H1 (cell line): ENCODE data around the gene NUDCD2. TPM values are rescaled to one million over a fixed set of nuclear protein-coding genes. Genes with fewer than 3 reads are reported as not detected.
A peak's percentile ranks its signal among the peaks of the same experiment; 100 is the strongest.

Experiments used
- ASH2L ChIP-seq: fragments of 200-600, 300-600 bp; sonication (generic); IDR thresholded peaks from one replicate; pipeline ENCODE4 v1.7.1; 2017; ENCODE audit warnings: low read length
- BCL11A ChIP-seq, 2 experiments: IDR thresholded peaks; one replicate each; pipeline ENCODE4 v1.6.1; 2011; ENCODE audit warnings: low read depth in 2 of 2, low read length in 2 of 2, mild to moderate bottlenecking in 2 of 2
- CEBPB ChIP-seq: IDR thresholded peaks from 2 replicates; pipeline ENCODE4 v1.6.1; 2012; ENCODE audit warnings: low read depth, low read length
- CHD2 ChIP-seq: IDR thresholded peaks from 2 replicates; pipeline ENCODE4 v1.6.1; 2012; ENCODE audit warnings: low read length, improper control_type of control experiment
- EGR1 ChIP-seq: IDR thresholded peaks from 2 replicates; pipeline ENCODE4 v1.6.1; 2011; ENCODE audit warnings: low read depth, low read length, borderline replicate concordance
- EZH2 ChIP-seq: fragments of 200-600 bp; sonication (generic); IDR thresholded peaks from 2 replicates; pipeline ENCODE4 v1.7.1; 2012; ENCODE audit warnings: low read depth, mild to moderate bottlenecking, moderate library complexity, low read length, inconsistent platforms; ENCODE audit not compliant: severe bottlenecking
- POLR2A ChIP-seq, 2 experiments: IDR thresholded peaks; 1 replicate in 1 of 2; 2 replicates in 1 of 2; pipeline ENCODE4 v1.6.1; 2011; ENCODE audit warnings: low read depth in 2 of 2, low read length in 2 of 2, mild to moderate bottlenecking in 2 of 2; ENCODE audit errors: control extremely low read depth in 1 of 2
- POLR2AphosphoS5 ChIP-seq: IDR thresholded peaks from 2 replicates; pipeline ENCODE4 v1.6.1; 2011; ENCODE audit warnings: low read depth, low read length
- RAD21 ChIP-seq, 2 experiments: IDR thresholded peaks in 1 of 2; conservative IDR thresholded peaks in 1 of 2; 2 replicates each; pipeline ENCODE4 v1.6.1; 2011; ENCODE audit warnings: low read depth in 2 of 2, low read length in 2 of 2, improper control_type of control experiment in 1 of 2, inconsistent platforms in 1 of 2, mild to moderate bottlenecking in 1 of 2, moderate library complexity in 1 of 2
- RBBP5 ChIP-seq: IDR thresholded peaks from 2 replicates; pipeline ENCODE4 v1.7.1; 2012; ENCODE audit warnings: low read depth, mild to moderate bottlenecking, inconsistent platforms, low read length, moderate library complexity, borderline replicate concordance
- SIN3A ChIP-seq, 2 experiments: IDR thresholded peaks in 1 of 2; conservative IDR thresholded peaks in 1 of 2; 2 replicates each; pipeline ENCODE4 v1.6.1; 2011 to 2012; ENCODE audit warnings: low read length in 2 of 2, improper control_type of control experiment in 1 of 2, low read depth in 1 of 2, mild to moderate bottlenecking in 1 of 2
- SP1 ChIP-seq: IDR thresholded peaks from 2 replicates; pipeline ENCODE4 v1.6.1; 2011; ENCODE audit warnings: low read depth, low read length
- YY1 ChIP-seq: IDR thresholded peaks from 2 replicates; pipeline ENCODE4 v1.6.1; 2011; ENCODE audit warnings: low read depth, mild to moderate bottlenecking, low read length
- polyA plus RNA-seq, 7 experiments: library from polyadenylated mRNA; depleted of rRNA in 3 of 7; stranded (reverse) in 5 of 7; unstranded in 2 of 7; fragments of >200 nt in 5 of 7; fragments of 200-250 nt in 2 of 7; gene quantifications; 1 replicate in 5 of 7; 2 replicates in 1 of 7; 4 replicates in 1 of 7; pipeline versions ENCODE4 v1.2.1 to v1.2.3, GENCODE V29; 2011 to 2013; ENCODE audit warnings: missing spikeins in 2 of 7, mixed read lengths in 2 of 7
- total RNA-seq: library from RNA; stranded (reverse); fragmentation: NEBNext Ultra II Directional; extraction: Animal tissue kit (Norgen Biotek cat#: 25700); gene quantifications from 2 replicates; pipeline ENCODE4 v1.2.1, GENCODE V29; 2021
- TF ChIP-seq, protein P1 (sequence below): IDR thresholded peaks from 2 replicates; pipeline ENCODE4 v1.6.1; 2011; ENCODE audit warnings: low read depth, mild to moderate bottlenecking, low read length; ENCODE audit not compliant: insufficient read depth
- TF ChIP-seq, protein P2 (sequence below): IDR thresholded peaks from 2 replicates; pipeline ENCODE4 v1.6.1; 2012; ENCODE audit warnings: low read length, inconsistent platforms

Gene NUDCD2
- total and polyA plus RNA-seq, 2 of the 8 experiments (the other 6 are each of a cell fraction or from before 2014, with no cell fraction given): 12.2 to 59.5 TPM

DNA sequence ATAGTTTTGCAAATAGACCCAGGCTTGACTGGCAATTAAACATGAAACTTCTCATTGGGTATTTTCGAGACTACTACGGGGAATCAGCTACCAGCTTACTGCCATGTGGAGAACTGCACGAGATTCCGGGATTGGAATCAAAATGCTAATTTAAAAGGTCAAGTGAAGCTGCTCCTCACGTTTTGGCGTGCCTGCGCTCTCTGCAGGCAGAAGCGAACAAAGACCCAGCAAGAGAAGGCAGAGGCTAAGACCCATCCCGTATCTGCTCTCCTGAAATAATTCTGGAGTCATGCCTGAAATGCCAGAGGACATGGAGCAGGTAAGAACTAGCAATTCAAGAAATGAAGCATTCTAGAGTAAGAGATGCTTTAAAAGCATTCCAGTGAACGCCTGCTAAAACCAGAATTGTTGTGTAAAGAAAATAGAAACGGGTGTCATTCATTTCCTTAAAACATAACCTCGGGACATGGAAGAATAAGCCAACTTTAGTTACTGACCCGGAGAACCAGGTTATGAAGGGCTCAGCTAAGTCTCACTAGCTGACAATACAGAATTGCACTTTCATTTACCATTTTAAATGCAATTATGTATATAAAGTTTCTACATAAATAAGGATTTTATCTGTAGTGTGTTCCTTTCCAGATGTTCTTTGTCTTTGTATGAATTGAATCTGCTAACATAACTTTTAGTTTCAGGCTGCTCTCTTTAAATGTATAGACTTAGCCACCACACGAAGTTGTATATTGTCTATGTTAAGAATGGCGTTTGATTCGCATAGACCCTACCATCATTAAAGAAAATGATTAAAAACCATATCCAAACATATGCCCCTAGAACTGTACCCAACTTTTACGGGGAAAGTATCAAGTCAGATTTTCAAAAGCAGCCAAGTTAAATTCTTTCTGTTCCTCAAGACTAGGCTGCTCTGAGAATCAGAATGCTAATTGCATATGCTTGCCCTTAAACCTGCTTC lies 43.5 kb upstream of the NUDCD2 start (continued):
- TF ChIP-seq EGR1 (0 out of 2 replicates have a peak, but pooled peaks have one; percentile 18), SP1 (peak; percentile 78), EZH2 (no peak), RAD21 (IDR thresholded peaks at IDR 0.05 in 1 of 2, conservative IDR thresholded peaks at IDR 0.05 in 1 of 2; ENCODE audit: low read depth in 2 of 2, low read length in 2 of 2) (peak; percentile 46 to 49), RBBP5 (0 out of 2 replicates have a peak, but pooled peaks have one; percentile 29), CHD2 (peak; percentile 64; the same call in 1 of the 2 replicates), SIN3A (conservative IDR thresholded peaks at IDR 0.05 in 1 of 2, IDR thresholded peaks at IDR 0.05 in 1 of 2; ENCODE audit: low read depth in 1 of 2, low read length in 2 of 2) (peak; percentile 75 to 77; a peak in 2 of 4 replicates), POLR2A (IDR thresholded peaks at IDR 0.05; ENCODE audit: control extremely low read depth in 1 of 2, low read depth in 2 of 2, low read length in 2 of 2) (peak; percentile 95 to 99), CEBPB (no peak), YY1 (0 out of 2 replicates have a peak, but pooled peaks have one; percentile 40), POLR2AphosphoS5 (peak; percentile 99), ASH2L (peak; percentile 91), BCL11A (IDR thresholded peaks at IDR 0.05; ENCODE audit: low read depth in 2 of 2, low read length in 2 of 2) (peak in 1 of 2 experiments; percentile 6)
- TF ChIP-seq, protein P1, sequence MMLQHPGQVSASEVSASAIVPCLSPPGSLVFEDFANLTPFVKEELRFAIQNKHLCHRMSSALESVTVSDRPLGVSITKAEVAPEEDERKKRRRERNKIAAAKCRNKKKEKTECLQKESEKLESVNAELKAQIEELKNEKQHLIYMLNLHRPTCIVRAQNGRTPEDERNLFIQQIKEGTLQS: no peak
- TF ChIP-seq, protein P2, sequence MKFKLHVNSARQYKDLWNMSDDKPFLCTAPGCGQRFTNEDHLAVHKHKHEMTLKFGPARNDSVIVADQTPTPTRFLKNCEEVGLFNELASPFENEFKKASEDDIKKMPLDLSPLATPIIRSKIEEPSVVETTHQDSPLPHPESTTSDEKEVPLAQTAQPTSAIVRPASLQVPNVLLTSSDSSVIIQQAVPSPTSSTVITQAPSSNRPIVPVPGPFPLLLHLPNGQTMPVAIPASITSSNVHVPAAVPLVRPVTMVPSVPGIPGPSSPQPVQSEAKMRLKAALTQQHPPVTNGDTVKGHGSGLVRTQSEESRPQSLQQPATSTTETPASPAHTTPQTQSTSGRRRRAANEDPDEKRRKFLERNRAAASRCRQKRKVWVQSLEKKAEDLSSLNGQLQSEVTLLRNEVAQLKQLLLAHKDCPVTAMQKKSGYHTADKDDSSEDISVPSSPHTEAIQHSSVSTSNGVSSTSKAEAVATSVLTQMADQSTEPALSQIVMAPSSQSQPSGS: peak; percentile 24; the same call in 1 of the 2 replicates
